ENCODE results near the gene DPP3.
"Not testable (repeated sequence)": the region's sequence is repeated elsewhere in the genome, so short reads cannot be mapped to it uniquely, and the experiment has no call there.

The DPP3 gene

GRCh38 chr11:66480117-66480938, at the start of gene DPP3:
DPP3 (plus strand) TSS chr11:66480434; CDS start chr11:66482201, 1,767 bp downstream.
- DNase-seq (ENCODE audit: low spot score) = peak; percentile 96

- DNase-seq (ENCODE audit: low spot score) = not testable (repeated sequence)
These were observed 48.9 kb upstream of the DPP3 start for GRCh38 chr11:66431287-66431686.

GRCh38 chr11:66431871-66432329, 48.3 kb upstream of the DPP3 start:
- DNase-seq (ENCODE audit: low spot score) = not testable (repeated sequence)

- DNase-seq (ENCODE audit: low spot score) = no peak
These were observed 47.6 kb upstream of the DPP3 start for GRCh38 chr11:66432597-66432996.

GRCh38 chr11:66437979-66438503, 42.2 kb upstream of the DPP3 start:
- DNase-seq (ENCODE audit: low spot score) = no peak

- peak; percentile 92 for DNase-seq (ENCODE audit: low spot score)
These were observed 41.4 kb upstream of the DPP3 start, which contains the start of gene MRPL11 for GRCh38 chr11:66438504-66439466. MRPL11 (minus strand) TSS chr11:66438848; CDS start chr11:66438754, 94 bp downstream.

GRCh38 chr11:66440101-66440939, 39.9 kb upstream of the DPP3 start:
- not testable (repeated sequence) for DNase-seq (ENCODE audit: low spot score)

GRCh38 chr11:66440940-66441282, 39.3 kb upstream of the DPP3 start:
- not testable (repeated sequence) for DNase-seq (ENCODE audit: low spot score)

- DNase-seq (ENCODE audit: low spot score) = no peak
These were observed 36.6 kb upstream of the DPP3 start for GRCh38 chr11:66443602-66444001.

GRCh38 chr11:66447012-66447411, 33.2 kb upstream of the DPP3 start:
- DNase-seq (ENCODE audit: low spot score) = no peak

- DNase-seq (ENCODE audit: low spot score) = no peak
These were observed 31.7 kb upstream of the DPP3 start for GRCh38 chr11:66448523-66448922.

- DNase-seq (ENCODE audit: low spot score) = no peak
These were observed 29.7 kb upstream of the DPP3 start for GRCh38 chr11:66450560-66450959.

- no peak for DNase-seq (ENCODE audit: low spot score)
These were observed 28.6 kb upstream of the DPP3 start for GRCh38 chr11:66451663-66452062.

- no peak for DNase-seq (ENCODE audit: low spot score)
These were observed 26.0 kb upstream of the DPP3 start for GRCh38 chr11:66454247-66454646.

- no peak for DNase-seq (ENCODE audit: low spot score)
These were observed 25.4 kb upstream of the DPP3 start for GRCh38 chr11:66454828-66455227.

- no peak for DNase-seq (ENCODE audit: low spot score)
These were observed 22.4 kb upstream of the DPP3 start for GRCh38 chr11:66457826-66458225.

GRCh38 chr11:66459138-66459778, 21.0 kb upstream of the DPP3 start:
- no peak for DNase-seq (ENCODE audit: low spot score)

GRCh38 chr11:66462010-66462409, 18.2 kb upstream of the DPP3 start:
- no peak for DNase-seq (ENCODE audit: low spot score)

- no peak for DNase-seq (ENCODE audit: low spot score)
These were observed 17.3 kb upstream of the DPP3 start for GRCh38 chr11:66462911-66463310.

GRCh38 chr11:66464116-66464515, 16.1 kb upstream of the DPP3 start:
- DNase-seq (ENCODE audit: low spot score) = not testable (repeated sequence)

GRCh38 chr11:66464916-66465315, 15.3 kb upstream of the DPP3 start:
- no peak for DNase-seq (ENCODE audit: low spot score)

All from globus pallidus (tissue), 1 donor.